Mucosa of descending colon (tissue), 3 donors: Measurements from ENCODE around the gene GABRD. TPM values are rescaled to one million over a fixed set of nuclear protein-coding genes. Genes with fewer than 3 reads are reported as not detected.

Experiments
- ATAC-seq: fragments of 200-7000 bp; cut with Tn5 transposase; one replicate; pipeline ENCODE4 v1.9.1; 2020; ENCODE audit warnings: mild to moderate bottlenecking, moderate library complexity
- DNase-seq, 3 donors: peaks; one replicate each; pipeline ENCODE4 v3.0.0-alpha.2; 2020
- H3K36me3 ChIP-seq: fragments of 200-600 bp; one replicate; pipeline ENCODE4 v1.8.0; 2021; ENCODE audit warnings: low read depth, mild to moderate bottlenecking
- H3K4me1 ChIP-seq: fragments of 200-600 bp; one replicate; pipeline ENCODE4 v1.8.0; 2021; ENCODE audit warnings: low read depth, mild to moderate bottlenecking
- H3K4me3 ChIP-seq: fragments of 200-600 bp; one replicate; pipeline ENCODE4 v1.8.0; 2021; ENCODE audit warnings: mild to moderate bottlenecking
- H3K9me3 ChIP-seq: fragments of 200-600 bp; one replicate; pipeline ENCODE4 v1.8.0; 2021; ENCODE audit warnings: mild to moderate bottlenecking
- intact Hi-C, 2 donors: fragments of 100-400 bp; cut with DNase I in 1 of 2; cut with micrococcal nuclease in 1 of 2; formaldehyde crosslinking; loops; one replicate each; pipeline versions ENCODE4 v1.11.0 to v1.11.1; 2022; cut with DNase I, micrococcal nuclease
- total RNA-seq, 3 donors: library from RNA; stranded (reverse); fragmentation: NEBNext Ultra II Directional in 2 of 3; extraction: Animal tissue kit (Norgen Biotek cat#: 25700) in 2 of 3; gene quantifications; one replicate each; pipeline versions ENCODE4 v1.2.1 to v1.2.4, GENCODE V29; 2021 to 2023
- TF ChIP-seq, protein P1 (sequence below): fragments of 200-600 bp; IDR thresholded peaks from one replicate; pipeline ENCODE4 v1.8.0; 2022; ENCODE audit warnings: antibody characterized with exemption, mild to moderate bottlenecking
- donor health status: DM: no; HTN: no; CAD: no; lungs with moderate emphysema.
- donor health status: DM: no; HTN: no; CAD: no.
- donor health status: DM: no; HTN: yes; CAD: no.

Gene GABRD
- total RNA-seq, 3 donors from 2014 or later = not detected

DNA sequence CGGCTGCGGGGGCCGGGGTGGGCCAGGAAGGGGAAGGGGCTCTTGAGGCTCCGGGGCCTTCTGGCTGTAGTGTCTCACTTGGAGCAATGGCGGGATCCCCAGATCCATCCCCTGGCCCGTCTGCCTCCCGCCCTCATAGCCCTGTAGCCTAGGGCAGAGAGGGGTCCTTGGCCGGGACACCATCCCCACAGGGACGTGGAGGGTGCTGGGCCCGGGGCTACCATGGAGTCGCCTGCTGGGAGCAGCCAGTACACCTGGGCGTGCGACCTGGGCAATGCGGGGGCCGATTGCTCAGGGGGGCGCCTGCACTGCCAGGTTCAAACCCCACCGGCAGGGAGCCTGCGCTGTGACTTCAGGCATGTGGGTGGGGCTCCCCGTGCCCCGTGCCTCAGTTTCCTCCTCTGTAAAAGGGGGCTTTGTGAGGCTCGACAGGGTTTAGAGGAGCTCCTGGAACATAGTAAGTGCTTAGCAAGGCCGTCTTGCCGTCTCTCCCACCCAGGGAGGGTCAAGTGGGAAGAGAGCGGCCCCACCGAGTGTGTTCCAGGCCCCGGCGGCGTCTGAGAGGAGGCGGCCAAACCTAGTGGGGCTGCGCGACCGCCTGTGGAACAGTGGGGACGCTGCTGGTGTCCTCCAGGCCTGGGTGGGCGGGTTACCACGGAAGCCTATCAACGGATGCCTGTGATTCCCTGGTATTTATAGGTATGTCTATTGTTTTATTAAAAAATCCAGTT, 51.8 kb downstream of the GABRD start:
- H3K36me3 ChIP-seq = peaks cover 4% of the 10 kb centered on the region
- peaks cover 20% of the 10 kb centered on the region for H3K4me1 ChIP-seq
- H3K4me3 ChIP-seq = no peak overlapping the region
- intact Hi-C loops = no loop called here
- TF ChIP-seq, protein P1, sequence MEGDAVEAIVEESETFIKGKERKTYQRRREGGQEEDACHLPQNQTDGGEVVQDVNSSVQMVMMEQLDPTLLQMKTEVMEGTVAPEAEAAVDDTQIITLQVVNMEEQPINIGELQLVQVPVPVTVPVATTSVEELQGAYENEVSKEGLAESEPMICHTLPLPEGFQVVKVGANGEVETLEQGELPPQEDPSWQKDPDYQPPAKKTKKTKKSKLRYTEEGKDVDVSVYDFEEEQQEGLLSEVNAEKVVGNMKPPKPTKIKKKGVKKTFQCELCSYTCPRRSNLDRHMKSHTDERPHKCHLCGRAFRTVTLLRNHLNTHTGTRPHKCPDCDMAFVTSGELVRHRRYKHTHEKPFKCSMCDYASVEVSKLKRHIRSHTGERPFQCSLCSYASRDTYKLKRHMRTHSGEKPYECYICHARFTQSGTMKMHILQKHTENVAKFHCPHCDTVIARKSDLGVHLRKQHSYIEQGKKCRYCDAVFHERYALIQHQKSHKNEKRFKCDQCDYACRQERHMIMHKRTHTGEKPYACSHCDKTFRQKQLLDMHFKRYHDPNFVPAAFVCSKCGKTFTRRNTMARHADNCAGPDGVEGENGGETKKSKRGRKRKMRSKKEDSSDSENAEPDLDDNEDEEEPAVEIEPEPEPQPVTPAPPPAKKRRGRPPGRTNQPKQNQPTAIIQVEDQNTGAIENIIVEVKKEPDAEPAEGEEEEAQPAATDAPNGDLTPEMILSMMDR = no peak
- no peak for ATAC-seq
- H3K9me3 ChIP-seq = no peaks in the 10 kb centered on the region
- peak in 2 of 3 donors; percentile 25 to 42 for DNase-seq

GRCh38 chr1:2072109-2072806, 53.1 kb downstream of the GABRD start:
- H3K4me3 ChIP-seq = no peak overlapping the region
- TF ChIP-seq, protein P1 = no peak
- H3K9me3 ChIP-seq = peaks cover 4% of the 10 kb centered on the region
- DNase-seq (peak; percentile 77 to 80 (median 79)), ATAC-seq (peak; percentile 95)
- H3K4me1 ChIP-seq = peaks cover 20% of the 10 kb centered on the region
- intact Hi-C loops = no loop called here
- H3K36me3 ChIP-seq = peaks cover 4% of the 10 kb centered on the region

- no peak overlapping the region for H3K4me3 ChIP-seq
- no peak for ATAC-seq
- TF ChIP-seq, protein P1 = no peak
- H3K36me3 ChIP-seq = peaks cover 4% of the 10 kb centered on the region
- H3K9me3 ChIP-seq = peaks cover 11% of the 10 kb centered on the region
- peaks cover 20% of the 10 kb centered on the region for H3K4me1 ChIP-seq
- intact Hi-C loops = no loop called here
- DNase-seq = no peak
These were observed 53.7 kb downstream of the GABRD start for GRCh38 chr1:2072891-2073290.

GRCh38 chr1:2073382-2074230, 54.5 kb downstream of the GABRD start:
- H3K36me3 ChIP-seq = peaks cover 4% of the 10 kb centered on the region
- DNase-seq (no peak), ATAC-seq (no peak)
- peaks cover 20% of the 10 kb centered on the region for H3K4me1 ChIP-seq
- H3K9me3 ChIP-seq = peaks cover 18% of the 10 kb centered on the region
- intact Hi-C loops = no loop called here
- TF ChIP-seq, protein P1 = no peak
- H3K4me3 ChIP-seq = no peak overlapping the region

GRCh38 chr1:2074396-2074795, 55.3 kb downstream of the GABRD start:
- intact Hi-C loops = no loop called here
- Histone ChIP-seq H3K36me3 (no peaks in the 10 kb centered on the region), H3K4me3 (no peak overlapping the region), H3K4me1 (peaks cover 20% of the 10 kb centered on the region), H3K9me3 (peaks cover 22% of the 10 kb centered on the region)
- TF ChIP-seq, protein P1 = no peak
- ATAC-seq (no peak), DNase-seq (no peak)
